Raji (cell line): ENCODE measurements around the gene PPIL4.

Experiments used
- POLR2A ChIP-seq: IDR thresholded peaks from 2 replicates; pipeline ENCODE4 v1.6.1; 2011; ENCODE audit warnings: low read depth, low read length, control low read depth; ENCODE audit not compliant: insufficient read depth

Gene PPIL4

GRCh38 chr6:149457316-149457884 lies 88.4 kb downstream of the PPIL4 start:
- TF ChIP-seq POLR2A: no peak

- no peak for TF ChIP-seq POLR2A
Observed at GRCh38 chr6:149456311-149457021, 89.4 kb downstream of the PPIL4 start.

- no peak for TF ChIP-seq POLR2A
Observed at GRCh38 chr6:149455031-149455732, 90.7 kb downstream of the PPIL4 start.
